Tibial nerve (tissue), 3 donors: ENCODE measurements around the gene SHANK2.

Source experiments
- CTCF ChIP-seq, 5 experiments: fragments of 200-600 bp in 3 of 5; fragments of 450-650 bp in 2 of 5; sonication (generic) in 3 of 5; IDR thresholded peaks; one replicate each; pipeline ENCODE4 v1.5.1; 2016 to 2019; ENCODE audit warnings: antibody characterized with exemption in 5 of 5, mild to moderate bottlenecking in 3 of 5, moderate library complexity in 2 of 5
- POLR2A ChIP-seq, 2 donors: fragments of 450-650 bp; IDR thresholded peaks; one replicate each; pipeline ENCODE4 v1.6.1; 2017; ENCODE audit warnings: antibody characterized with exemption in 2 of 2, mild to moderate bottlenecking in 2 of 2, moderate library complexity in 2 of 2

DNA sequence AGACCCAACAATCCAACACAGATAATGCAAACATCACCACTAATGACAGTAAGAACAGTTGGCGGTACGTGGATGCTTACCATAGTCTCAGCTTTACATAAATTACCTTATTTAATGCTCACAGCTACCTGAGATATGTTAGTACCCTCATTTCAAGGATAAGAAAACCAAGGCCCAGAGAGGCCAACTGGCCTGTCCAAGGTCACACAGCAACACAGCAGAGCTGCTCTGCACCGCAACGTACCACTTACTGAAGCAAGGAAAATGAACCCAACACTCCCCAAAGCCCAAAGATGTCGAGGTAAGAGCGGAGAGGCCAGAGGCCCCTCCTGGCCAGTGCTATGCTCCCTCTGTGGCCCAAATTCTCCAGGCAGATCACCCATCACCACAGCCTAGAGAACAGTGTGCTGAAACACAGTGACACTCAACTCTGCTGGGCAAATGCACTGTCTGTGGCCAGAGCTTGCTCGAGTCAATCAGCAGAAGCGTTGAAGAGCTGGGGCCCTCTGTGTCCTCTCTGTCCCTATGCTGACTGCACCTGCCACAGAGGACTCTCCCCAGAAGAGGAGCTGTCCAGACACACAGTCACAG lies 14.0 kb downstream of the SHANK2 start:
- no peak for TF ChIP-seq CTCF (IDR thresholded peaks at IDR 0.05)
- no peak for TF ChIP-seq POLR2A (IDR thresholded peaks at IDR 0.05)
